Upper lobe of right lung (tissue), 1 donor: Measurements from ENCODE around the gene P2RY14. TPM values are rescaled to one million over a fixed set of nuclear protein-coding genes. Genes with fewer than 3 reads are reported as not detected.
A peak's percentile ranks its signal among the peaks of the same experiment; 100 is the strongest.

Experiments used
- ATAC-seq: fragments of 200-7000 bp; cut with Tn5 transposase; one replicate; pipeline ENCODE4 v1.9.1; 2020; ENCODE audit warnings: mild to moderate bottlenecking, moderate library complexity
- DNase-seq: peaks from one replicate; pipeline ENCODE4 v3.0.0-alpha.2; 2020
- H3K27ac ChIP-seq: fragments of 200-600 bp; one replicate; pipeline ENCODE4 v1.8.0; 2022
- H3K27me3 ChIP-seq: fragments of 200-600 bp; one replicate; pipeline ENCODE4 v1.8.0; 2022; ENCODE audit warnings: mild to moderate bottlenecking
- H3K36me3 ChIP-seq: fragments of 200-600 bp; one replicate; pipeline ENCODE4 v1.8.0; 2022
- H3K4me1 ChIP-seq: fragments of 200-600 bp; one replicate; pipeline ENCODE4 v1.8.0; 2022
- H3K4me3 ChIP-seq: fragments of 200-600 bp; one replicate; pipeline ENCODE4 v1.8.0; 2022; ENCODE audit warnings: mild to moderate bottlenecking
- H3K9me3 ChIP-seq: fragments of 200-600 bp; one replicate; pipeline ENCODE4 v1.8.0; 2022
- intact Hi-C: fragments of 100-400 bp; cut with DNase I; formaldehyde crosslinking; loops from one replicate; pipeline ENCODE4 v1.11.0; 2022
- total RNA-seq: library from RNA; stranded (reverse); fragmentation: NEBNext Ultra II Directional; extraction: Animal tissue kit (Norgen Biotek cat#: 25700); gene quantifications from one replicate; pipeline ENCODE4 v1.2.1, GENCODE V29; 2021
- TF ChIP-seq, protein P1 (sequence below): fragments of 200-600 bp; IDR thresholded peaks from one replicate; pipeline ENCODE4 v1.8.0; 2022; ENCODE audit warnings: antibody characterized with exemption
- donor health status: DM: no; HTN: yes; CAD: no; lungs with severe emphysema.

Gene P2RY14
- total RNA-seq, 1 donor from 2014 or later: 7.2 TPM

DNA sequence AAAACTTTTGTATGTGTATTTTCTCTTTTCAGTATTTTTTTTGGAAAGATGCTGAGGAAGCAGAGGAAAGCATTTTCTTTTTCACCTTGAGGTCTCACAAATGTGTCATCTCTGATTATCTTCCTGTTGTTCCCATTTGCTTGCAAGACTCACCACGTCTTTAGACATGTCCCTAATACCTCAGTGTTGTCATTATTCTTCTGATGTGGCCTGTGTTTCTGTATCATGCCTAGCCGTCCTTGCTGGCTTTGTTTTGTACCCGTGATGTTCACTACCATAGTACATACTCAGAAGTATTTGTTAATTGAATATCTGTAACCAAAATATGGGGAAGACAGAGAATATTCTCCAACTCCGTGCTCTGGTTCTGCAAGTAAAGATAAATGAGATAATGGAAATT lies 5.0 kb upstream of the P2RY14 start:
- TF ChIP-seq, protein P1, sequence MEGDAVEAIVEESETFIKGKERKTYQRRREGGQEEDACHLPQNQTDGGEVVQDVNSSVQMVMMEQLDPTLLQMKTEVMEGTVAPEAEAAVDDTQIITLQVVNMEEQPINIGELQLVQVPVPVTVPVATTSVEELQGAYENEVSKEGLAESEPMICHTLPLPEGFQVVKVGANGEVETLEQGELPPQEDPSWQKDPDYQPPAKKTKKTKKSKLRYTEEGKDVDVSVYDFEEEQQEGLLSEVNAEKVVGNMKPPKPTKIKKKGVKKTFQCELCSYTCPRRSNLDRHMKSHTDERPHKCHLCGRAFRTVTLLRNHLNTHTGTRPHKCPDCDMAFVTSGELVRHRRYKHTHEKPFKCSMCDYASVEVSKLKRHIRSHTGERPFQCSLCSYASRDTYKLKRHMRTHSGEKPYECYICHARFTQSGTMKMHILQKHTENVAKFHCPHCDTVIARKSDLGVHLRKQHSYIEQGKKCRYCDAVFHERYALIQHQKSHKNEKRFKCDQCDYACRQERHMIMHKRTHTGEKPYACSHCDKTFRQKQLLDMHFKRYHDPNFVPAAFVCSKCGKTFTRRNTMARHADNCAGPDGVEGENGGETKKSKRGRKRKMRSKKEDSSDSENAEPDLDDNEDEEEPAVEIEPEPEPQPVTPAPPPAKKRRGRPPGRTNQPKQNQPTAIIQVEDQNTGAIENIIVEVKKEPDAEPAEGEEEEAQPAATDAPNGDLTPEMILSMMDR: no peak
- no peaks in the 10 kb centered on the region for H3K9me3 ChIP-seq

DNA sequence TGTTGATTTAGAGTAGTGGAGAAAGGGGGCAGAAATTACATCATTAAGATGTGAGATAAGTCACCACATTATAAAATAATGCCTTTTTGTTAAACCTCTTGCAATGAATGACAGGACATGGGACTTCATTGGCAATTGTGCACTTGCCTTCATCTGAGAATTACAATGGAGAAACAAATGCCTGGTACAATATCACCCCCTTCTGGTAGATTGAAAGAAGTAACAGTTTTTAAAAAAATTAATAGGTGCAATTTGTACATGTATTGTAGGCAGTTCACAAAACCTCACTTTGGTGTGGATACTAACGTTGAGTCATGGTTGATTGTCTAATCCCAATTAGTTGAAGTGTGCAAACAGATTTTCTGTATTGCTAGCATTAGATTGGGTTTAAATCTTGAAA lies 4.6 kb upstream of the P2RY14 start:
- no peak overlapping the region for H3K27ac ChIP-seq
- H3K4me3 ChIP-seq: no peak overlapping the region
- TF ChIP-seq, protein P1: peak; percentile 75
- no peaks in the 10 kb centered on the region for H3K9me3 ChIP-seq
- H3K36me3 ChIP-seq: no peaks in the 10 kb centered on the region
- ATAC-seq (peak; percentile 75), DNase-seq (no peak)
- no peaks in the 10 kb centered on the region for H3K27me3 ChIP-seq
- intact Hi-C loops: loop anchor here (10.0 kb wide), 1 partner anchor 58 kb away; no protein-coding TSS in a partner anchor
- peaks cover 8% of the 10 kb centered on the region for H3K4me1 ChIP-seq

More for the DNA sequence above, 5.0 kb upstream of the P2RY14 start:
- no peaks in the 10 kb centered on the region for H3K27me3 ChIP-seq
- DNase-seq (no peak), ATAC-seq (no peak)
- H3K4me1 ChIP-seq: peaks cover 8% of the 10 kb centered on the region
- no peak overlapping the region for H3K4me3 ChIP-seq
- H3K27ac ChIP-seq: no peak overlapping the region
- intact Hi-C loops: loop anchor here (10.0 kb wide), 1 partner anchor 59 kb away; no protein-coding TSS in a partner anchor
- no peaks in the 10 kb centered on the region for H3K36me3 ChIP-seq

DNA sequence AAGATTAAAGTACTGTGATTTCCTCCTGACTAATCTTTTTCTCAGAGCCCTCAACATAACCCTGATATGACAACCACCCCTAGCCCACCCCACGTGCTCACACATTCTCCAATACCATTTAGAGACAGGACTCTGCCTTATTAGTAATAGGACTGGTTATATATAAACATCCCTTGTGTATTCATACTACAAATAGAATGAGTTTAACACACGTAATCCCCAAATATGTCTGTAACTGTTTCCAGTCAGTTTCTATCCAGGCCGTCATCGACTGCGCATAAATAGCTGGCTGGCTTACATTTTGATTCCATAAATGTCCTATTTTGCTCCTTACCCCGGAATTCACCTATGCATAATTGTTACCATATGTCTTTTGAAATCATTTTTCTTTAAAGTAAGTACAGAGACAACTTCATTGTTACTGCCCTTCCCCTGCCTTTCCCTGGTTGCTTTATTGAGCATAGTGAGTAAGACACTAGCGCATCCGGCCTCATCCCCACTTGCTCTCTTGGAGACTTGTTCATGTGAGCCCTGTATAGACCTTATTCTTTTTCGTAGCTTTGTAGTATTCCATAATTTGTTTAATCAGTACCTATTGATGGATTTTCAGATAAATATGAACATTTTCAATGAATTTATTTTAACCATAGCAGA lies 3.5 kb upstream of the P2RY14 start:
- H3K36me3 ChIP-seq: no peaks in the 10 kb centered on the region
- peaks cover 8% of the 10 kb centered on the region for H3K4me1 ChIP-seq
- H3K27me3 ChIP-seq: no peaks in the 10 kb centered on the region
- TF ChIP-seq, protein P1: no peak
- DNase-seq (no peak), ATAC-seq (no peak)
- H3K4me3 ChIP-seq: no peak overlapping the region
- H3K9me3 ChIP-seq: no peaks in the 10 kb centered on the region
- no peak overlapping the region for H3K27ac ChIP-seq
- intact Hi-C loops: loop anchor here (10.0 kb wide), 1 partner anchor 57 kb away; no protein-coding TSS in a partner anchor

DNA sequence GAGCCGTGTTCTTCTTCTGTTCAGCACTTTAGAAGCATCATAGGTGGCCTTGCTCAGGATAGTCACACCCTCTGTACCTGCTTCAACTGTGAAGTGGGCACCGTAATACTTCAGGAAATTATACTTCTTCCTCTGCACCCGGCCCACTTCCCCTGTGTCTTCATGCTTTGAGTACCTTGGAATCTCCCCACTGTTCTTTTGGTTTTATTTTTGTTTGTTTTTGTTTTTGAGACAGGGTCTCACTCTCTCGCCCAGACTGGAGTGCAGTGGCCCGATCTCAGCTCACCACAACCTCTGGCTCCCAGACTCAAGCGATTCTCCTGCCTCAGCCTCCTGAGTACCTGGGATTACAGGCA lies 1.7 kb downstream of the P2RY14 start:
- TF ChIP-seq, protein P1: no peak
- Histone ChIP-seq H3K27me3 (no peaks in the 10 kb centered on the region), H3K4me1 (no peaks in the 10 kb centered on the region), H3K27ac (no peak overlapping the region), H3K36me3 (no peaks in the 10 kb centered on the region), H3K4me3 (no peak overlapping the region), H3K9me3 (no peaks in the 10 kb centered on the region)
- ATAC-seq (no peak), DNase-seq (no peak)
- intact Hi-C loops: no loop called here

DNA sequence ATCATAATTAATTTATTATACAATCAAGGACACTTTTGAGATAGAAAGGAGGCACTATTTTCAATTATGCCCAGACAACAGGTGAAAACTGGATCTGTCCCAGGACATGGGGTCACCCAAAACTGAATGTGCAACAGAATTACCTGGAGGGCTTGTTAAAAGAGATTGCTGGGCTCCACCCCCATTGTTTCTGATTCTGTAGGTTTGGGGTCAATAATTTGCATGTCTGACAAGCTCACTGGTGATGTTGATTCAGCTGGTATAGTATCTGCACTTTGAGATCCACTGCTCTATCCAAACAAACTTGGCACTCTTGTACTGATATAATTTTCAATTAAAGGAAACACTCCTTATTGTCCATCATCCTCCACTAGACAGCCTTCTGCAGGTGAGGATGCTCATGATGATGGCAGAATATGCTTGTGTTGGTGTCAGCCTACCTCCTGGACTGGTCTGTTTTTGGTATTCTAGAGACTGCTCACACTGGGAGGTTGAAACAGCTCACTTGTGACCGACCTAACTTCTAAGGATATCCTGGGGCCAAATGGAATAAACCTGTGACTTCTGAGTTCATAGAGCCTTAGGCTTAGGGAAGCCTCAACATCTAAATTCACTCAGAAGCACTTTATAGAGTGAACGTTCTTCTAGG lies 2.2 kb downstream of the P2RY14 start:
- H3K9me3 ChIP-seq: no peaks in the 10 kb centered on the region
- DNase-seq (no peak), ATAC-seq (no peak)
- no peak overlapping the region for H3K4me3 ChIP-seq
- intact Hi-C loops: no loop called here
- H3K27me3 ChIP-seq: no peaks in the 10 kb centered on the region
- no peak overlapping the region for H3K27ac ChIP-seq
- H3K4me1 ChIP-seq: no peaks in the 10 kb centered on the region
- TF ChIP-seq, protein P1: no peak
- no peaks in the 10 kb centered on the region for H3K36me3 ChIP-seq
